ENCODE results near the gene CCHCR1.

Gene CCHCR1

DNA sequence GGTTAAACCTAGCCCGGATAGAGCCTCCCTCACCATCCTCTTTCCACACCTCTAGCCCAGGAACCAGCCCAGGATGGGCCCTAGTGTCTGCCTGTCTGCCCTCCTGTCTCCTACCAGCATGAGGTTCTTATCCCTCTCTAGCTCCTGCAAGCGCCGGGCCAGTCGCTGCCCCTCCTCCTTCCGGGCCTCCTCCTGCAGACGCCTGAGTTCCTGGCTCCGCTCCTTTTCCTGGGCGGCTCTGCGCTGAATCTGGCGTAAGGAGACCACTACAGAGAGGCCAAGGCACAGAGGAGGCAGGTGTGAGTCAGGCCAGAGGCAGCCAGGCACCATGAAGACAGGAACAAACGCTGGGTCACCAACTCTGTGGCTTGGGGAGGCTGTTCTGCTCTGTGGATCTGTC, 14.5 kb downstream of the CCHCR1 start:
- Mint-ChIP-seq H3K27ac (peak overlapping the region in 1 of 3 experiments; percentile 37), H3K4me1 (peaks cover 28% of the 10 kb centered on the region), H3K4me3 (no peak overlapping the region), H3K36me3 (ENCODE audit: low read depth) (peaks cover 11% of the 10 kb centered on the region), H3K27me3 (ENCODE audit: low read depth) (peaks cover 8% of the 10 kb centered on the region), H3K9me3 (no peaks in the 10 kb centered on the region)
- TF ChIP-seq, protein P1, sequence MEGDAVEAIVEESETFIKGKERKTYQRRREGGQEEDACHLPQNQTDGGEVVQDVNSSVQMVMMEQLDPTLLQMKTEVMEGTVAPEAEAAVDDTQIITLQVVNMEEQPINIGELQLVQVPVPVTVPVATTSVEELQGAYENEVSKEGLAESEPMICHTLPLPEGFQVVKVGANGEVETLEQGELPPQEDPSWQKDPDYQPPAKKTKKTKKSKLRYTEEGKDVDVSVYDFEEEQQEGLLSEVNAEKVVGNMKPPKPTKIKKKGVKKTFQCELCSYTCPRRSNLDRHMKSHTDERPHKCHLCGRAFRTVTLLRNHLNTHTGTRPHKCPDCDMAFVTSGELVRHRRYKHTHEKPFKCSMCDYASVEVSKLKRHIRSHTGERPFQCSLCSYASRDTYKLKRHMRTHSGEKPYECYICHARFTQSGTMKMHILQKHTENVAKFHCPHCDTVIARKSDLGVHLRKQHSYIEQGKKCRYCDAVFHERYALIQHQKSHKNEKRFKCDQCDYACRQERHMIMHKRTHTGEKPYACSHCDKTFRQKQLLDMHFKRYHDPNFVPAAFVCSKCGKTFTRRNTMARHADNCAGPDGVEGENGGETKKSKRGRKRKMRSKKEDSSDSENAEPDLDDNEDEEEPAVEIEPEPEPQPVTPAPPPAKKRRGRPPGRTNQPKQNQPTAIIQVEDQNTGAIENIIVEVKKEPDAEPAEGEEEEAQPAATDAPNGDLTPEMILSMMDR (IDR thresholded peaks at IDR 0.05; ENCODE audit: unreplicated experiment in 3 of 3) = no peak

DNA sequence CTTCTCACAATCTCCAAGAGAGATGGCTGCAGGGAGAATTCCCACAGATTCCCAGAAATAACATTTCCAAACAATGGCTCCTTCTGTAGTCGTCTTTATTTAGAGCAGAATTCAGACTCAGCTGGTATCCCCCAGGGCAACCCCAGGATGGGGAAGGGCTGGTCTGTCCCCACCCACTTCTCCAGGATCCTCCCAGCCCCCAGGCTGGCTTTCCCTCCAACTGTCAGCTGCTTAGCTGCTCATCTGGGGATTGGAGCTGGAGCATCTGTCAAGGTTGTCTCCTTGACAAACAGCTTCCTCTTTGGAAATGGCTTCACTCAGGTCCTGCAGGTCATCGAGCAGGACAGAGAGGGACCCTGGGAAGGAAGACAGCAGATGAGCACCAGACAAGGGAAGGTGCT, 15.2 kb downstream of the CCHCR1 start:
- TF ChIP-seq, protein P1 (IDR thresholded peaks at IDR 0.05; ENCODE audit: unreplicated experiment in 3 of 3) = no peak
- Mint-ChIP-seq H3K9me3 (no peaks in the 10 kb centered on the region), H3K4me3 (no peak overlapping the region), H3K36me3 (ENCODE audit: low read depth) (peaks cover 11% of the 10 kb centered on the region), H3K27me3 (ENCODE audit: low read depth) (peaks cover 8% of the 10 kb centered on the region), H3K27ac (no peak overlapping the region), H3K4me1 (peaks cover 33% of the 10 kb centered on the region)

DNA sequence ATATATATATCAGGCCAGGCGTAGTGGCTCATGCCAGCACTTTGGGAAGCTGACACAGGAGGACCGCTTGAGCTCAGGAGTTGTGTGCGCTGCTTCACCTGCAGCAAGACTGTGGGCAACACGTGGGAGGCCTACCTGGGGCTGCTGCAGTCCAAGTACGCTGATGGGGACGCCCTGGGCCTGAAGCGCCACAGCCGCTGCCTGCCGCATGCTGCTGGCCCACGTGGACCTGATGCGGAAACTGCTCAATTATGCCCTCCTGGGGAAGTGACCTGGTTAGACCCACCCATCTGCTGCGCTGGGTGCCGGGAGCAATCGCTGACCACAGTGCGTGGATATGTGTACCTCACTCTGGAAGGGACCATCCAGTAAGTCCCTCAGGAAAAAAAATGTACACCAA, 17.0 kb downstream of the CCHCR1 start:
- TF ChIP-seq, protein P1 (IDR thresholded peaks at IDR 0.05; ENCODE audit: unreplicated experiment in 3 of 3) = no peak
- no peak overlapping the region for H3K4me3 Mint-ChIP-seq
- peaks cover 8% of the 10 kb centered on the region for H3K36me3 Mint-ChIP-seq (ENCODE audit: low read depth)
- peaks cover 34% of the 10 kb centered on the region for H3K4me1 Mint-ChIP-seq
- no peaks in the 10 kb centered on the region for H3K9me3 Mint-ChIP-seq
- H3K27me3 Mint-ChIP-seq (ENCODE audit: low read depth) = peaks cover 8% of the 10 kb centered on the region
- no peak overlapping the region for H3K27ac Mint-ChIP-seq

DNA sequence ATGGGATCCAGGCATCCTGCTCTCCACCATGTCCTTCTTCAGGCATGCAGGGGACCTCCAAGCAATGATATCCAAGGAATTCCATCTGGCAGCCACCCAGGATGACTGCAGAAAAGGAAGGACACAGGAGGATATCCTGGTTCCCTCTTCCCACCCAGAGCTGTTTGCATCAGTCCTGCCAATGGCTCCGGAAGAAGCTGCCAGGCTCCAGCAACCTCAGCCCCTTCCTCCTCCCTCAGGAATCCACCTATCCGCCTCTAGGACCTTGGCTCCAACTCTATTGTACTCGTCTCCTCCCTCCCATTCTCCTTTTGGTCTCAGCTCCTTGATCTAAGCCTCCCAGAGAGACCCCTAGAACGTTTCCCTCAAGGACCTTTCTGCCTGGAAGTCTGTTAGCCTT, 18.0 kb downstream of the CCHCR1 start:
- TF ChIP-seq, protein P1 (IDR thresholded peaks at IDR 0.05; ENCODE audit: unreplicated experiment in 3 of 3) = no peak
- Mint-ChIP-seq H3K27ac (peak overlapping the region in 2 of 3 experiments; percentile 44 to 87), H3K36me3 (ENCODE audit: low read depth) (peaks cover 2% of the 10 kb centered on the region), H3K27me3 (ENCODE audit: low read depth) (peaks cover 8% of the 10 kb centered on the region), H3K9me3 (no peaks in the 10 kb centered on the region), H3K4me1 (peaks cover 34% of the 10 kb centered on the region), H3K4me3 (no peak overlapping the region)

DNA sequence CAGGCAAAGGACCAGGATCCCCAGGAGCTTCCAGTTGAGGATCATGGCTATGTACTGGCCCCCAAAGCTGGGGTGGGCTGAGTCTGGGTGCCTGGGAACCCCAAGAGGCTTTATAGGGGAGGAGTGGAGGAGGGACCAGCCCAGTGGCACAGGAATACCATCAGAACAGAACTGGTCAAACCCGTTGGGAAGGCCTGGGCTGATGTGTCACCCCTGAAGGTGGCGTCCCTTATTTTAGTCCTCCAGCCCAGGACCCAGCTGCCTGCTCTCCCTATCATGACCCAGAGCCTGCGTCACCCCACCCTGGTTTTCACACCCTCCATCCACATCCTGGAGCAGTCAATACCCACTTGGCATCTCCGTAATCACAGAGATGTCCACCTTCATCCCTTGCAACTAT, 18.6 kb downstream of the CCHCR1 start, which contains the start of gene PSORS1C2:
TSS of gene PSORS1C2 (minus strand) at position 85 of the 400 bp plus-strand sequence. CDS start at position 45, 40 bp downstream.
- no peak within 1 kb of the TSS for H3K4me3 Mint-ChIP-seq
- no peaks in the 10 kb centered on the region for H3K36me3 Mint-ChIP-seq (ENCODE audit: low read depth)
- H3K4me1 Mint-ChIP-seq = peaks cover 34% of the 10 kb centered on the region
- TF ChIP-seq, protein P1 (IDR thresholded peaks at IDR 0.05; ENCODE audit: unreplicated experiment in 3 of 3) = no peak
- peaks cover 8% of the 10 kb centered on the region for H3K27me3 Mint-ChIP-seq (ENCODE audit: low read depth)
- H3K9me3 Mint-ChIP-seq = no peaks in the 10 kb centered on the region
- H3K27ac Mint-ChIP-seq = peak within 1 kb of the TSS in 2 of 3 experiments; percentile 44 to 87

DNA sequence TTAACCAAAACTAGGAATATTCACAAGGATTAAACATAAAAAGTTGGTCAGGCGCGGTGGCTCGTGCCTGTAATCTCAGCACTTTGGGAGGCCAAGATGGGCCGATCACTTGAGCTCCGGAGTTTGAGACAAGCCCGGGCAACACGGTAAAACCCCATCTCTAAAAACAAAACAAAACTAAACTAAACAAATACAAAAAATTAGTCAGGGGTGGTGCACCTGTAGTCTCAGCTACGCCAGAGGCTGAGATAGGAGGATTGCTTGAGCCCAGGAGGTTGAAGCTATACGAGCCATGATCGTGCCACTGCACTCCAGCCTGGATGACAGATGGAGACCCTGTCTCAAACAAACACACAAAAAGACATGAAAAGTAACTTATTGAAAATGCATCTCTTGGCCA, 21.9 kb downstream of the CCHCR1 start:
- Mint-ChIP-seq H3K9me3 (no peaks in the 10 kb centered on the region), H3K4me3 (no peak overlapping the region), H3K4me1 (peaks cover 13% of the 10 kb centered on the region), H3K27ac (no peak overlapping the region), H3K27me3 (ENCODE audit: low read depth) (peaks cover 12% of the 10 kb centered on the region), H3K36me3 (ENCODE audit: low read depth) (no peaks in the 10 kb centered on the region)
- TF ChIP-seq, protein P1 (IDR thresholded peaks at IDR 0.05; ENCODE audit: unreplicated experiment in 3 of 3) = no peak

All from nephron (organoid).